22Rv1 (cell line): ENCODE measurements around the gene FRMD3.

Experiments
- ZFX ChIP-seq: fragments of 450-650 bp; IDR thresholded peaks from 2 replicates; pipeline ENCODE4 v1.6.1; 2017; ENCODE audit warnings: antibody characterized with exemption, borderline replicate concordance
- TF ChIP-seq, protein P1 (sequence below): fragments of 450-650 bp; IDR thresholded peaks from 2 replicates; pipeline ENCODE4 v1.5.1; 2017; ENCODE audit warnings: mild to moderate bottlenecking

- TF ChIP-seq ZFX = no peak
- TF ChIP-seq, protein P1, sequence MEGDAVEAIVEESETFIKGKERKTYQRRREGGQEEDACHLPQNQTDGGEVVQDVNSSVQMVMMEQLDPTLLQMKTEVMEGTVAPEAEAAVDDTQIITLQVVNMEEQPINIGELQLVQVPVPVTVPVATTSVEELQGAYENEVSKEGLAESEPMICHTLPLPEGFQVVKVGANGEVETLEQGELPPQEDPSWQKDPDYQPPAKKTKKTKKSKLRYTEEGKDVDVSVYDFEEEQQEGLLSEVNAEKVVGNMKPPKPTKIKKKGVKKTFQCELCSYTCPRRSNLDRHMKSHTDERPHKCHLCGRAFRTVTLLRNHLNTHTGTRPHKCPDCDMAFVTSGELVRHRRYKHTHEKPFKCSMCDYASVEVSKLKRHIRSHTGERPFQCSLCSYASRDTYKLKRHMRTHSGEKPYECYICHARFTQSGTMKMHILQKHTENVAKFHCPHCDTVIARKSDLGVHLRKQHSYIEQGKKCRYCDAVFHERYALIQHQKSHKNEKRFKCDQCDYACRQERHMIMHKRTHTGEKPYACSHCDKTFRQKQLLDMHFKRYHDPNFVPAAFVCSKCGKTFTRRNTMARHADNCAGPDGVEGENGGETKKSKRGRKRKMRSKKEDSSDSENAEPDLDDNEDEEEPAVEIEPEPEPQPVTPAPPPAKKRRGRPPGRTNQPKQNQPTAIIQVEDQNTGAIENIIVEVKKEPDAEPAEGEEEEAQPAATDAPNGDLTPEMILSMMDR = no peak
Observed at GRCh38 chr9:83410701-83411100, 127.5 kb downstream of the FRMD3 start.
